GM12892 (cell line): ENCODE results near the gene CBFA2T3.

Source experiments
- DNase-seq: peaks from one replicate; pipeline ENCODE4 v3.0.0; 2011; ENCODE audit not compliant: insufficient read length
- FAIRE-seq: peaks from 2 replicates; lab custom pipeline; 2011; peaks lifted over from hg19 to GRCh38; lab: Jason Lieb, UNC
- POLR2A ChIP-seq: IDR thresholded peaks from 2 replicates; pipeline ENCODE4 v1.6.1; 2011; ENCODE audit warnings: low read depth, low read length, control low read depth
- POLR2AphosphoS5 ChIP-seq: IDR thresholded peaks from 2 replicates; pipeline ENCODE4 v1.6.1; 2011; ENCODE audit warnings: low read depth, low read length, control low read depth
- TAF1 ChIP-seq: IDR thresholded peaks from 2 replicates; pipeline ENCODE4 v1.6.1; 2011; ENCODE audit warnings: low read depth, mild to moderate bottlenecking, control low read depth, low read length, borderline replicate concordance

Gene CBFA2T3

DNA sequence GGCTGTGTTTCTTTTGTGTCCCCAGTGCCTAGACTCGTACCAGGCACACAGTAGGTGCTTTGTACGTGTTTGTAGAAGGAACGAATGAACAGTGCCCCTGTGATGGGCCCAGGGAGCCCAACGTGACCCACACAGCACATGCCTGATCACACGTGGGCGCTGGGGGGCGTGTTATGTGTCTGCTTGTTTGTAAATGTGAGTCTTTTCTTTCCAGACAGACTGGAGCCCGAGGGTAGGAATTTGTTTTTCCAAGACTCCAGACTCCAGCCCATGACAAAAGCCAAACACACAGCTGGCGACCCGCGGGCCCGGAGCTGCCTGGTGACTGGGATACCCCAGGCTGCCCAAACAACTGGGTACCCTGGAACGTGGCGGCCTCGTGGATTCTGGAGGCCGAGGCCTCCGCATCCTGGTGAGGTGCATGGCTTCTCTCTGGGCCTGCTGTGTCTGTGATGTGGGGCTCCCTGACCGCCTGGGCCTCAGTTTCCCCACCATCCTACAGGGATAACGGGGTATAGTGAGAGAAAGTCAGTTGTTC lies 14.9 kb upstream of the CBFA2T3 start:
- TF ChIP-seq POLR2A (no peak), TAF1 (no peak), POLR2AphosphoS5 (no peak)
- no peak for DNase-seq

DNA sequence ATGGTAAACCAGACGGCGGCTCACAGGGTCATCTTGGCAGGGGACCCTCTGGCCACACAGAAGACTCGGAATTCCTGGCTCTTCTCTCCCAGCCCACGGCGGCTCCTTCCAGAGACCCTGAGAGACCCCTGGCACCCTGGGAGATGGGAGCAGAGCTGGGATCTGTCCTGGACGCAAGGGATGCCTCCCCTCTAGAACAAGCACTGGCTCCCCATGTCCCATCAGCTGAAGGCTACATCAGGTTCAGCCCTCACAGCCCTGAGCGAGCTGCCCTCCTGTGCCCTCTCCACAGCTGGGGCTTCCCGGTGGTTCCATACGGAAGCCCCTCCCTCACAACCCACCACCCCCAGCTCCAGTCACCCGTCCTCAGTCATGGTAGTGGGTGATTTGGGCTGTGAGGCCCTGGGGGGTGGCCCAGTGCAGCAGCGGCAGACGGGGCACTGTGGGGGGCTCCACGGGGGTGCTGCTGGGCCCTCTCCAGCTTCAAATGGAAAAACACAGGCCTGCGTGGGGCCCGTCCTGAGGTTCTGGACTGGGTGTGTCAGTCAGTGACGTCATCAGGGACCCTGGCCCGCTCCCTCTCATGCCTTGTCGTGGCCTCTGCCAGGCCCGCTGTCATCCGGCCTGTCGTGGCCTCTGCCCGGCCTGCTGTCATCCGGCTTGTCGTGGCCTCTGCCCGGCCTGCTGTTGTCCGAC lies 13.0 kb upstream of the CBFA2T3 start:
- no peak for DNase-seq
- no peak for FAIRE-seq
- no peak for TF ChIP-seq TAF1
- no peak for TF ChIP-seq POLR2AphosphoS5
- no peak for TF ChIP-seq POLR2A

More for the DNA sequence above, 14.9 kb upstream of the CBFA2T3 start:
- no peak for FAIRE-seq

DNA sequence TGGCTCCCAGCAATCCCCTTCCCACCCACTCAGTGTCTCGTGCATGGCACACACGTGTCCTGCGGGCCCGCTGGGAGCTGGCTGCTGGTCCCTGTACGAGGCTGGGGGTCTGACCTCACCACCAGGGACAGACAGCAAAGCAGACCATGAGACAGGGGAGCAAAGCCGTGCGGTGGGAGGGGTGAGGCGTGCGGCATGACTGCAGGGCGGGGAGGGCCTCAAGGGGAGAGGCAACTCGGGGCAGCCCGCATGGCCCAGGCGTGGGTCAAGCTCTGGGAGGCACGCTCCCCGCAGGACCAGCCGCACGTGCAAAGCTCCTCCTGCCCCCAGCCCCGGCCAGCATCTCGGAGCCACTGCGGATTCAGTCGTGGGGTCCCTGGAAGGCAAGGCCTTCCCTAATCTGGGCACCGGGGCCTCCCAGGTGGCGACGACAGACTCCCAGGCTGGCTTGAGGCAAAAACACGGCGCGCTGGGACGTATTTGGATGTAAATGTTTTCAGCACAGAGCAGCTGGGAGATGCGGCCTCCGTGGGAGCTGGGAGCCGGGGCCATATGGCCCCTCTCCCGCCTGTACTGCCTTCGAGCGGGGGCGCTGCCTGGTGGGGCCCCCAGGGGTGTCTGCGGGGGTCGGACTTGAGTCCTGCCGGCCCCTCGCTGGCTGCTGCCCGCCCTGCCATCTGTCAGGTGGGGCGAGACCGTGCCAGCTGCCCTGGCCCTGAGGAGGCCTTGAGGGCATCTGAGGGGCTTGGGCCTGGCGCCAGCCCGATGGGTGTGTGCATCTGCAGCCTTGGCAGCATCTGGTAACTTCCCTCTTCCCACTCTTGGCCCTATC lies 12.2 kb upstream of the CBFA2T3 start:
- FAIRE-seq (no peak), DNase-seq (no peak)
- TF ChIP-seq POLR2A: no peak
- TF ChIP-seq POLR2AphosphoS5: no peak
- no peak for TF ChIP-seq TAF1

DNA sequence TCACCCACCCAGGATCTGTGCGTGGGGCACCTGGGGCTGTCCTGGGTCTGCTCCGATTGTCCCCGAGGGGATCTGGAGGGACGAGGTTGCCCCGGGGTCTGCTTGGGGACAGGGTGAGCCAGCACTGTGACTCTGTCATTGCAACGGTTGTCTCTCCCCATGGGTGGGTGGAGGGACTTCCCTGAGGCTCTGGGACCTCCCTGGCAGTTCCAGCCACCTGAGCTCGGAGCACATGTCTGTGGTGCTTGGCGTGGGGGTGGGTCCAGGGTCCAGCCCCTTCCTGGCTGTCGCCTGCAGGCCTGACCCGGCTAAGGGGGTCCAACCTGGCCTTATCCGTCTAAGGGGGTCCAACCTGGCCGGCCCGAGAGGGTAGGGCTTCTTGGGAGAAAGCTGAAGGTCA lies 8.5 kb upstream of the CBFA2T3 start:
- TF ChIP-seq TAF1 (no peak), POLR2AphosphoS5 (no peak), POLR2A (no peak)
- FAIRE-seq: peak; percentile 71
- no peak for DNase-seq

DNA sequence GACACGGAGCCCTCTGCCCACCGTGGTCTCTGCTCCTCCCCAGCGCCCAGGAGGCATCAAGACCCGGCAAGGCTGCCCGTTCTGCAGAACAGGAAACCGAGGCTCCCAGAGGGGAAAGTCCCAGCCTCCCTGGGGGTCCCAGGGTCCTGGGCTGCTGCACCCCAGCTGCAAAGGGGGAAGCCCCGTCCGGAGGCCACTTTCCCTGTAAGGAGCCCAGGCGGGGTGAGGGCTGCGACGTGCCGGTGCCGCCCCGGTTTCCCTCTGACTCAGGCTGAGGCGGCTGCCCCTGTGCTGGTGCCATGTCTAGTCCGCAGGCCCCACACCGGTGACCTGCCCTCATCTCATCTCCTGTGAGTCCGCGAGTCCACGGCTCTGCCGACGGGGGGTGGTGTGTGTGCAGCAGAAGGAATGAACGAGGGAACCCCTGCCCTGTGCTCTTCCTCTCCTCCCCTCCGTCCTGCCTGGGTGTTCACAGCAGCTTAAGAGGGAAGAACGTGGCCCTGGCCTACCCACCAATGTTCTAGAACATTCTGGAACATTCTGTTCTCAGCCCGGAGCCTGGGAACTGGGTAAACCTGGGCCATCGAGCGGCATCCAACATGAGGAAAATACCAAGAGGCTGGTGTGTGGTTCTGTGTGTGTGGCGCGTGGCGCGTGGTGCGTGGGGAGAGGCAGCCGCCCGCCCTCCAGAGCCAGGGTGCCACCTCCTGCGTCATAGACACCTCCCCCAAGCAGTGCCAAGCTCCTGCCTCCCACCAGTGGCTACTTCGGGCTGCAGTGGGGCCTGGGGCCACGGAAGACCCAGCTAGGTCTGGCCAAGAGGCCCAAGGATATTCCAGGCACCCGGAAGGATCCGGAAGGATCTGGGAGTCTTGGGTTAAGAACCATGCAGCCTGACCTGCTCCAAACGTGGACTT lies 7.0 kb upstream of the CBFA2T3 start:
- FAIRE-seq (peak; percentile 90), DNase-seq (no peak)
- TF ChIP-seq POLR2AphosphoS5: no peak
- TF ChIP-seq POLR2A: no peak
- no peak for TF ChIP-seq TAF1

DNA sequence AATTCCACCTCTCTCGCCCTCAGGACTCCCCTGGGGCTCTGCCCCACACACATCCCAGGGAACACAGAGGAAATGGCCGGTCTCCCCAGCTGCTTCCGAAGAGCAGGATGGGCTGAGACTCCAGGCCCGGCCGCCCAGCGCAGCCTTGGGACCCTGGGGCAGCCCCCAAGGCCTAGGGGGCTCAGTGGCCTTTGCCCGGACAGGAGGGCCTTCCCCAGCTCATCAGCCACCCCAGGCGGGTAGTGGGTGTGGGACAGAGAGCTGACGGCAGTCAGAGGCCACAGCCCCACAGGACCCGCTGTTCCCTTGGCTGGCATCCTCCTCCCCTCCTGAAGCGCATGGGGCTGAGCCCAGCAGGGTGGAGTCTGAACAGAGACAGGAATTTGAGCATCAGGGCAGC lies 6.2 kb upstream of the CBFA2T3 start:
- FAIRE-seq (peak; percentile 86), DNase-seq (no peak)
- TF ChIP-seq TAF1 (no peak), POLR2A (no peak), POLR2AphosphoS5 (no peak)

DNA sequence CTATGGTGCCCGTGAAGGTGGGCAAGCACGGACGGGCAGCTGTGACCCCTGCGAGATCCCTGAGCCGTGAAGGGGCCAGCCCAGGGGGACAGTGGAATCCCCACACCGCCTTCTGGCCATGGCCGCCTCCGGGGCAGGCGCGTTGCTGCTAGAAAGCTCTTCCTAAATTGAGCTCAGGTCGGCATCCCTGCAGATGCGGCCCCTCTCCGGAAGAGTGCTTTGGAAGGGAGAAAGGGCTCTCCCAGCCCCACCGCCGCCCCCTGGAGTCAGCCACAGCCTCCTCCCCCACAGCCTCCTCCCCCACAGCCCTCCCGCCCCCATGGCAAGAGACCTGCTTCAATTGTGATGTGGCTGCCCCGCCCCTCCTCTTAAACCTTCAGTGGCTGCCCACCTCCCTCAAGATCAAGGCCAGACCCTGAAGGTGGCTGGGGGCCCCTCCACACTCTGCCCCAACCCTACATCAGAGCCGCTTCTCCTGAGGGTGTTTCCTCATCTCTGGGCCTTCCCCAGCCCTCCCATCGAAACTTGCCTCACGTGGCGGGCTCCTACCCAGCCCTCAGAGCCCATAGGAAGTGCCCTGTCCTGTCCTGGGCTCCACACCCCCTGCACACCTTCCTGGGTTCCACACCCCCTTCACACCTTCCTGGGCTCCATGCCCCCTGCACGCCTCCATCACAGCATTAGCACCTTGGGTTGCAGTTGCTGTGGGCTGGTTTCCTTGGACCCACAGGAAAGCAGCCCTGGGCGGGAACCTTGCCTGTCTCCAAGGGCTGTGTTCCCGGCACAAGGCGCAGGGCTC lies 5.5 kb upstream of the CBFA2T3 start:
- peak; percentile 27 for FAIRE-seq

DNA sequence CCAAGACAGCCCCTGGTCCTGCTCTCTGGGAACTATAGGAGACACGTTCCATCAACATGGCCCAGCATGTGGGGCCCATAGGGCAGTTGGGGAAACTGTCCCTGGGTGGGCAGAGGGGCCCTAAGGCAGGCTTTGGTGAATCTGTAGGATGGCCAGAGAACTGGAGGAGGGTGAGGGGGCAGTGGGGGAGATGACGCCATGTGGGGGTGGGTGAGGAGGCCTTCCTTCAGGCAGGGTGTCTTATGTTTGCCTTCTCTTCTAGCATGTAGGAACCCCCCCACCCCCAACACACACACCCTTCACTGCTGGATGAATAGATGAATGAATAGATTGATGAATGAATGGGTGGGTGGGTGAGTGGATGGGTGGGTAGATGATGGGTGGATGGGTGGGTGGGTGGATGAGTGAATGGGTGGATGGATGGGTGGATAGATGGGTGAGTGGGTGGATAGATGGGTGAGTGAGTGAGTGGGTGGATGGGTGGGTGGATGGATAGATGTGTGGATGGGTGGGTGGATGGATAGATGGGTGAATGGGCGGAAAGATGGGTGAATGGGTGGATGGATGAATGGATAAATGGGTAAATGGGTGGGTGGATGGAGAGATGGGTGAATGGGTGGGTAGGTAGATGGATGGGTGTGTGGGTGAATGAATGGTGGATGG lies 2.5 kb upstream of the CBFA2T3 start:
- DNase-seq (no peak), FAIRE-seq (peak; percentile 14)
- TF ChIP-seq POLR2AphosphoS5 (no peak), POLR2A (no peak), TAF1 (no peak)

More for the DNA sequence above, 5.5 kb upstream of the CBFA2T3 start:
- TF ChIP-seq POLR2A: no peak
- no peak for TF ChIP-seq POLR2AphosphoS5
- no peak for TF ChIP-seq TAF1
- no peak for DNase-seq

DNA sequence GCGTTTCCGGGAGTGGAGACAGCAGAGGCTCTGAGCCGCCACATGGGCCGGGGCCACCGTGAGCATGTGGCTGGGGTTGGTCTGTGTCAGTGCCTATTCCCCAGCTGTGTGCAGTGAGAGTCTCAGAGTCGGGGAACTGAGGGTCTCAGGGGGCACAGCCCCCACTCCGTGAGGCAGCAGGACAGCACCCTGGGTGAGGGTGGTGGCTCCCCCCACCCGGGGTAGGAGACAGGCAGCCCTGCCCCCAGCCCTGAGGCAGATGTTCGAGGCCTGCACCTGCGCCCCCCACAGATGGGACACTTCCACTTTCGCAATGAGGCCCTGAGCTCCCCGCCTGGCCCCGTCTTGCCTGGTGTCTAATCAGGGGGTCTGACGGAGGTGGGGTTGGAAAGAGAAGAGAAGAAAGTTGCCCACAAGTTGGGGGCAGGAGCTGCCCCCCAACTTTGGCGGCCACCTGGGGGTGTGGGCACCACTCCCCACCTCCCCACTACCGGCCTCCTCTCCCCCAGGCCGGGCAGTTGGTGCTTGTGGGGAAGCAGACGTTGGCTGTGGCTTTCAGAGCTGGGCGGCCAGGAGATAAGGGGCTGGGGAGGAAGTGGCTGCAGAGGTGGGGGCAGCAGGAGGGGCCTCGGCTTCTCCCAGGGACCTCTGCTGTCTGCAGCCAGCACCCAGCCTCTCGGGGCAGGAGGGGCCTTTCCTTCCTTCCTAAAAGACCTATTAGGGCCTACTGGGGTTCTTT lies 1.8 kb upstream of the CBFA2T3 start:
- FAIRE-seq: peak; percentile 88
- DNase-seq: peak; percentile 85
- TF ChIP-seq TAF1 (no peak; the same call in 1 of the 2 replicates), POLR2AphosphoS5 (no peak), POLR2A (peak; percentile 66)
